GM21786 (cell line): ENCODE data around the gene ARHGEF7.
"Not testable (repeated sequence)": the region's sequence is repeated elsewhere in the genome, so short reads cannot be mapped to it uniquely, and the experiment has no call there.

Experiments
- ATAC-seq: cut with Tn5 transposase; IDR thresholded peaks from one replicate; pipeline ENCODE4 v1.9.1; 2021; ENCODE audit not compliant: unreplicated experiment

Gene ARHGEF7, protein sequence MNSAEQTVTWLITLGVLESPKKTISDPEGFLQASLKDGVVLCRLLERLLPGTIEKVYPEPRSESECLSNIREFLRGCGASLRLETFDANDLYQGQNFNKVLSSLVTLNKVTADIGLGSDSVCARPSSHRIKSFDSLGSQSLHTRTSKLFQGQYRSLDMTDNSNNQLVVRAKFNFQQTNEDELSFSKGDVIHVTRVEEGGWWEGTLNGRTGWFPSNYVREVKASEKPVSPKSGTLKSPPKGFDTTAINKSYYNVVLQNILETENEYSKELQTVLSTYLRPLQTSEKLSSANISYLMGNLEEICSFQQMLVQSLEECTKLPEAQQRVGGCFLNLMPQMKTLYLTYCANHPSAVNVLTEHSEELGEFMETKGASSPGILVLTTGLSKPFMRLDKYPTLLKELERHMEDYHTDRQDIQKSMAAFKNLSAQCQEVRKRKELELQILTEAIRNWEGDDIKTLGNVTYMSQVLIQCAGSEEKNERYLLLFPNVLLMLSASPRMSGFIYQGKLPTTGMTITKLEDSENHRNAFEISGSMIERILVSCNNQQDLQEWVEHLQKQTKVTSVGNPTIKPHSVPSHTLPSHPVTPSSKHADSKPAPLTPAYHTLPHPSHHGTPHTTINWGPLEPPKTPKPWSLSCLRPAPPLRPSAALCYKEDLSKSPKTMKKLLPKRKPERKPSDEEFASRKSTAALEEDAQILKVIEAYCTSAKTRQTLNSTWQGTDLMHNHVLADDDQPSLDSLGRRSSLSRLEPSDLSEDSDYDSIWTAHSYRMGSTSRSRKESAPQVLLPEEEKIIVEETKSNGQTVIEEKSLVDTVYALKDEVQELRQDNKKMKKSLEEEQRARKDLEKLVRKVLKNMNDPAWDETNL

GRCh38 chr13:111115061-111115964 lies at the start of gene ARHGEF7:
ARHGEF7 (plus strand) TSS chr13:111115310; CDS start chr13:111115527, 217 bp downstream.
- no peak for ATAC-seq

GRCh38 chr13:111065698-111066097 lies 49.4 kb upstream of the ARHGEF7 start:
- no peak for ATAC-seq

GRCh38 chr13:111066544-111066943 lies 48.6 kb upstream of the ARHGEF7 start:
- no peak for ATAC-seq

DNA sequence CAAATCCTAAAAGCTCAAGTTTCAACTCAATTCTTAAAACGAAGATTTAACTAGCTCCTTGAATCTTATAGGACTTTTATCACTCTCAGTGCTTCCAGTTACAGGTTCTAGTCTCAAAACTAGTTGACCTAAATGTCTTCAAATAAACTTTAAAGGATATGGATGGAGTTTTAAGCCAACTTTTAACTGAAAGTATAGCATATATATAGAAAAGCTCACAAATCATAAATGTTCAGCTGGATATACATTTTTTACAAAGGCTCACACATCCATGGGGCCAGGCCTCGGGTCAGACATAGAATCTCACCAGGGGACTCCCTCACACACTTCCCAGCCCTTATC lies 47.1 kb upstream of the ARHGEF7 start:
- ATAC-seq = no peak

DNA sequence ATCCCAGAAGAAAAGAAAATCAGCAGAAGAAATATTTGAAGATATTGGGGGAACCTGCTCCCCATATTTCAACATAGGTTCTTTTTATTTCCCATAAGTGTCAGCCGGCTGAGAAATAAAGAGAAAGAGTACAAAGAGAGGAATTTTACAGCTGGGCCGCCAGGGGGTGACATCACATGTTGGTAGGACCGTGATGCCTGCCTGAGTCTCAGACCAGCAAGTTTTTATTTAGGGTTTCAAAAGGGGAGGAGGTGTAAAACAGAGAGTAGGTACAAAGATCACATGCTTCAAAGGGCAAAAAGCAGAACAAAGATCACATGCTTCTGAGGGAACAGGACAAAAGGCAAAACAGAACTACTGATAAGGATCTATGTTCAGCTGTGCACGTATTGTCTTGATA lies 44.0 kb upstream of the ARHGEF7 start:
- not testable (repeated sequence) for ATAC-seq

GRCh38 chr13:111071526-111071925 lies 43.6 kb upstream of the ARHGEF7 start:
- not testable (repeated sequence) for ATAC-seq

DNA sequence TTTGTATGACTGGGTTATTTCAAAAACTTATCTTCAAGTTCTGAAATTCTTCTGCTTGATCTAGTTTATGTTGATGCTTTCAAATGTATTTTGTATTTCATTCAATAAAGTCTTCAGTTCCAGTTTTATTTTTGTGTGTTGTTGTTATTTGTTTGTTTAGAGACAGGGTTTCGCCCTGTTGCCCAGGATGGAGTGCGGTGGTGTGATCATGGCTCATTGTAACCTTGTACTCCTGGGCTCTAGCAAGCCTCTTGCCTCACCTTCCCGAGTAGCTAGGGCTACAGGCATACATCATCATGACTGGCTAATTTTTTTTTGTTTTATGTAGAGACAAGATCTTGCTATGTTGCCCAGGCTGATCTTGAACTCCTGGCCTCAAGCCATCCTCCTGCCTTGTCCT lies 40.3 kb upstream of the ARHGEF7 start:
- ATAC-seq = no peak

DNA sequence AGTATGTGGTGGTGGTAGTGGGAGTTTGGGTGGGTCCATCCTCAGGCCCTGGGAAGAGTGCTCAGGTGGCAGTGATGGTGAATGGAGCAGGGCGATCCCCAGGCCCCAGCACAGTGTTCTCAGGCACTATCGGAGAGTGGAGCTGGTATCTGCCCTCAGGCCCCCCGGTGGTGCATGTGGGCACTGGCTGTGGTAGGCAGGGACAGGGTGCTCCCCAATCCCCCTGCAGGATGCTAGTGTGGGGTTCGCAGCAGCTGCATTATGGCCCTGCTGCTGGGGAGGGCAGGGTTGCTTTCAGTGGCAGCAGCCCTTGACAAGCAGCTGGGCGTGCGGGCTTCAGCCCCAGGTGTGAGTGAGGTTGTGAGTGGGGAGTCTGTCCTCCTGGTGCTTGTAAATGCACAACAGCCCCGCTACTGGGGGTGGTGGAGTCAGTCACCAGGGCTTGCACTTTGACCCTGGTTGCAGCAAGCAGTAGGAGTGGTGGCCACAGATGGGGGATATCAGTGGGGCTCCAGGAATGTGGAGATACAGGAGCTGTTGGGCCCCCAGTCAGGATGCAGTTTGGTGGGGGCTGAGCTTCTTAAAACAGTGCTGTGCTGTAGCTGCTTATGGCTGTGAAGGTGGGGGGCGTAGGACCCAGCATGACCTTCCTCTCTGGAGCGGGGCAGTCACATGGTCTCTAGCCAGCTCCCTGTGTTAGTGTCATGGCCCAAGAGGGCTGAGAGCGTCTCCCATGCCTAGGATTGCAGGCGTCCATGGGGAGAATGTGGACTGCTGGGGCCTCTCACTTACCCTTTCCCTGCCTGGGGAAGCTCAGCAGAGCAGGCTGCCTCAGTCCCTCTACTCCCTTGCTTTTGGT lies 38.7 kb upstream of the ARHGEF7 start:
- no peak for ATAC-seq

DNA sequence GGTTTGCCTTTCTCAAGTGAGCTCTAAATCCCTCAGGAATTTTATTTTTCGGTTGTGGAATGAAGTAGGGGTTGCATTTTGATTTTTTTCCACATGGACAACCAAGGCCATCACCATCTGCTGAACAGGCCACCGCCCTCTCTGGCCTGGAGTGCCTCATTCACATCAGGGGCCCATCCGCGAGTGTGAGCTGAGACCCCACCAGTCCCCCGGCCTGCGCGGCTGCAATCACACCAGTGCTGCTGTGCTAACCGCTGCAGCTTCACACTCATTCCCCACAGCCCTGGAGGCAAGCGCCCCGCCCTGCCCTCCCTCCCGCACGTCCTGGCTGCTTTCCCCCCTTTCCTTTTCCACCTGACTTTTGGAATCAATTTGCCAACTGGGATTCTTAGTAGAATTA lies 35.7 kb upstream of the ARHGEF7 start:
- no peak for ATAC-seq

- ATAC-seq = no peak
Measured at GRCh38 chr13:111080642-111081041, 34.5 kb upstream of the ARHGEF7 start.

DNA sequence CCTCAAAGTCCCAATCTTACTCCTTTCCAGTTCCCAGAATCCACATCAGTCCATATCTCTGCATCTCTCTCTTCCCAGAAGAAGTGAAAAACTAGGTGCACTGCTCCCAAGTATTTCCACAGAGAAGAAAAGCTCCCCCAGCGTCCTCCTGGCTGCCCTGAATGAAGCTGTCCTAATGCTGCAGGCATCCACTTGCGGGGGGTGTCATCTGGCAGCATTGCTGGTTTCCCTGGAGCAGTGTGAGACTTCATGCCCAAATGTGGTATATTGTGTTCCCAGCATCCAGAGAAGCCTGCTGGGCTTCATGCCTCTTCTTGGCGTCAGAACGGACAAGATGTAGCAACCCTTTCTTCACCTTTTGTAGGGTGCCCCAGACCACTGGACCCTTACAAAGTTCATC lies 32.9 kb upstream of the ARHGEF7 start:
- ATAC-seq = no peak

DNA sequence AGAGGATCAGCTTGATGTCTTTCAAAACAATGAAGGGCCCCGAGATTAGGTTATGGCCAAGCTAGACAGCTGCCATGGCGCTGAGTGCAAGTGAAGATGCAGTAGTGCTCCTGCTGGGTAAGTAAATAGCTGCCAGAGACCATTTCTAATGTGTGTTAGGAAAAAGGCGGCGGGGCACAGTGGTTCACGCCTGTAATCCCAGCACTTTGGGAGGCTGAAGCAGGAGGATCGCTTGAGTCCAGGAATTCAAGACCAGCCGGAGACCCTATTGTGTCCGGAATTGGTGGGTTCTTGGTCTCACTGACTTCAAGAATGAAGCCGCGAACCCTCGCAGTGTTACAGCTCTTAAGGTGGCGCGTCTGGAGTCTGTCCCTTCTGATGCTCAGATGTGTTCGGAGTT lies 32.3 kb upstream of the ARHGEF7 start:
- ATAC-seq = not testable (repeated sequence)

- ATAC-seq = not testable (repeated sequence)
Measured at GRCh38 chr13:111083693-111084092, 31.4 kb upstream of the ARHGEF7 start.

GRCh38 chr13:111090169-111090568 lies 24.9 kb upstream of the ARHGEF7 start:
- no peak for ATAC-seq

DNA sequence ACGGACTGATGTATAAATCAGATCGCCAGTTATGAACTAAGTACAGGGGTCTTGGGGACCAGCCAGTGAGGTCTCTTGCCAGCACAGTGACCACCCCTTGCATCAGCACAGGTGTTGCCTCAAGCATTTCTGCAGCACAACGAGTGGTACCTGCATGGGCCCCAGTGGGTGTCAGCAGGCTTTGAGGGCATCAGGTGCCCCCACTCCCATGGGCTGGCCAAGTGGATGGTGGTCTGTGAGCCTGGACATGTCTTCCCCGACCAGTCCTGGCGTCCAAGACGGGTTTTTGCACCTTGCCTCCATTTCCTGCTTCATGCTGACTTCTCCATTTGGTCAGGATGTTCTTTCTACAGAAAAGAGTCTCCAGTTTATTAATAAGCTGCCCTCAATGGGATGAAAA lies 22.4 kb upstream of the ARHGEF7 start:
- ATAC-seq = no peak

GRCh38 chr13:111093136-111093535 lies 22.0 kb upstream of the ARHGEF7 start:
- no peak for ATAC-seq

GRCh38 chr13:111093634-111094033 lies 21.5 kb upstream of the ARHGEF7 start:
- no peak for ATAC-seq

DNA sequence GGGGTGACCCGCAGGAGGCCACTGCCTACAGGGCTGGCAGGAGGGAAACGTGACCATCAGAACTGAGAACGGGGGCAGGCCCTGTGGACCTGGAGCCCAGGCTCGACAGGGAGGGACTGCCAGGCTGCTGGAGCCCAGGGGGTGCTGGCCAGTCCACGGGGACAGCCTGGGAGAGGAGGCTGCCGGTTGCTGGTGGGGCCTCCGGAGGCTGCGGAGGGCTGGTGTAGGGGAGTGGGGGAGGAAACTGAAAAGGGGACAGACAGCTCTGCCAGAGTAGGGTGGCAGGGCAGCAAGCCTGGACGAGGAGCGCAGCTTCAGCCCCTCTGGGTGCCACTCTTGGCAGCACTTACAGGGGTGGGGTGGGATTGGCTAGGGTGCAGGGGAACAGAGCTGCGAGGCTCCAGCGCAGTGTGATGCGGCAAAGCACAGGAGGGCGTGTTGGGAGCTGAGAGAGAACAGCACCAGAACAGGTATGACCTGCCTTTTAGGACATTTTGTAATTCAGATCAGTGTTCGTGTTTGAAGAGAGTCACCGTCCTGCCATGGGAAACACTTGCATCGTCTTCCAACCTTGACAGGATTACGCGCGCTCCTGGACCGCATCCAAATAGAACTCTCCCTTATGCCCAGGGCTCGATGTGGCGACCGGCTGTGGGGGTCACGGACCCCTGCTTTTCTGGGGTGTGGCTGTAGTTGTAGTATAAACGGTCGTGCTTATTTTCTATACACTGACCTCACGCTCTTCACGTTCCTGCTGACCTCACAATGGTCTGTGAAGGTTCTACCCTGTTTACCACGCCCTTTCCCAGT lies 19.9 kb upstream of the ARHGEF7 start:
- ATAC-seq = no peak

GRCh38 chr13:111095911-111096501 lies 19.1 kb upstream of the ARHGEF7 start:
- no peak for ATAC-seq
